ENCODE results near the gene LTBP1.

GRCh38 chr2:33068261-33068660 is 121.5 kb downstream of the LTBP1 start:
- TF ChIP-seq CTCF (IDR thresholded peaks at IDR 0.05) (no peak), POLR2A (IDR thresholded peaks at IDR 0.05) (no peak)

Measured in vagina (tissue), 2 donors.